ENCODE results near the gene HSD17B8.

The HSD17B8 gene

GRCh38 chr6:33204165-33204414 lies 365 bp upstream of the HSD17B8 start:
- no peaks in the 10 kb centered on the region for H3K9me3 ChIP-seq (ENCODE audit: control insufficient read depth, low read depth, low read length)
- peaks cover 31% of the 10 kb centered on the region for H3K27me3 ChIP-seq (ENCODE audit: control insufficient read depth, insufficient read depth, low read length)
- peaks cover 22% of the 10 kb centered on the region for H3K4me1 ChIP-seq (ENCODE audit: control insufficient read depth, low read depth, low read length)
- H3K27ac ChIP-seq (ENCODE audit: low read length) = no peak overlapping the region
- no peak overlapping the region for H3K9ac ChIP-seq (ENCODE audit: low read length)
- peaks cover 18% of the 10 kb centered on the region for H3K36me3 ChIP-seq (ENCODE audit: control insufficient read depth, low read depth, low read length)
- peak overlapping the region; percentile 77 for H3K4me3 ChIP-seq (ENCODE audit: low read length)

GRCh38 chr6:33205191-33206026 lies 954 bp downstream of the HSD17B8 start:
- Histone ChIP-seq H3K27me3 (ENCODE audit: control insufficient read depth, insufficient read depth, low read length) (peaks cover 31% of the 10 kb centered on the region), H3K36me3 (ENCODE audit: control insufficient read depth, low read depth, low read length) (peaks cover 23% of the 10 kb centered on the region), H3K9ac (ENCODE audit: low read length) (peak overlapping the region; percentile 49), H3K9me3 (ENCODE audit: control insufficient read depth, low read depth, low read length) (no peaks in the 10 kb centered on the region), H3K4me3 (ENCODE audit: low read length) (peak overlapping the region; percentile 77), H3K4me1 (ENCODE audit: control insufficient read depth, low read depth, low read length) (peaks cover 17% of the 10 kb centered on the region), H3K27ac (ENCODE audit: low read length) (no peak overlapping the region)

GRCh38 chr6:33206027-33206863 lies 1.8 kb downstream of the HSD17B8 start:
- H3K36me3 ChIP-seq (ENCODE audit: control insufficient read depth, low read depth, low read length) = peaks cover 28% of the 10 kb centered on the region
- H3K27me3 ChIP-seq (ENCODE audit: control insufficient read depth, insufficient read depth, low read length) = peaks cover 38% of the 10 kb centered on the region
- H3K4me3 ChIP-seq (ENCODE audit: low read length) = no peak overlapping the region
- no peak overlapping the region for H3K9ac ChIP-seq (ENCODE audit: low read length)
- no peak overlapping the region for H3K27ac ChIP-seq (ENCODE audit: low read length)
- peaks cover 17% of the 10 kb centered on the region for H3K4me1 ChIP-seq (ENCODE audit: control insufficient read depth, low read depth, low read length)
- H3K9me3 ChIP-seq (ENCODE audit: control insufficient read depth, low read depth, low read length) = no peaks in the 10 kb centered on the region

- peak overlapping the region; percentile 74 for H3K9ac ChIP-seq (ENCODE audit: low read length)
- H3K4me1 ChIP-seq (ENCODE audit: control insufficient read depth, low read depth, low read length) = peaks cover 17% of the 10 kb centered on the region
- H3K27me3 ChIP-seq (ENCODE audit: control insufficient read depth, insufficient read depth, low read length) = peaks cover 44% of the 10 kb centered on the region
- H3K9me3 ChIP-seq (ENCODE audit: control insufficient read depth, low read depth, low read length) = no peaks in the 10 kb centered on the region
- peaks cover 25% of the 10 kb centered on the region for H3K36me3 ChIP-seq (ENCODE audit: control insufficient read depth, low read depth, low read length)
- peak overlapping the region; percentile 80 for H3K4me3 ChIP-seq (ENCODE audit: low read length)
- no peak overlapping the region for H3K27ac ChIP-seq (ENCODE audit: low read length)
Measured at GRCh38 chr6:33206864-33207551, 2.6 kb downstream of the HSD17B8 start.

GRCh38 chr6:33207552-33208090 lies 3.2 kb downstream of the HSD17B8 start:
- peaks cover 18% of the 10 kb centered on the region for H3K4me1 ChIP-seq (ENCODE audit: control insufficient read depth, low read depth, low read length)
- peak overlapping the region; percentile 74 for H3K9ac ChIP-seq (ENCODE audit: low read length)
- H3K27ac ChIP-seq (ENCODE audit: low read length) = no peak overlapping the region
- peaks cover 50% of the 10 kb centered on the region for H3K27me3 ChIP-seq (ENCODE audit: control insufficient read depth, insufficient read depth, low read length)
- H3K4me3 ChIP-seq (ENCODE audit: low read length) = peak overlapping the region; percentile 80
- peaks cover 19% of the 10 kb centered on the region for H3K36me3 ChIP-seq (ENCODE audit: control insufficient read depth, low read depth, low read length)
- H3K9me3 ChIP-seq (ENCODE audit: control insufficient read depth, low read depth, low read length) = no peaks in the 10 kb centered on the region

- Histone ChIP-seq H3K9ac (ENCODE audit: low read length) (peak within 1 kb of the TSS; percentile 74), H3K27ac (ENCODE audit: low read length) (no peak within 1 kb of the TSS), H3K36me3 (ENCODE audit: control insufficient read depth, low read depth, low read length) (peaks cover 12% of the 10 kb centered on the region), H3K9me3 (ENCODE audit: control insufficient read depth, low read depth, low read length) (no peaks in the 10 kb centered on the region), H3K4me1 (ENCODE audit: control insufficient read depth, low read depth, low read length) (peaks cover 20% of the 10 kb centered on the region), H3K4me3 (ENCODE audit: low read length) (peak within 1 kb of the TSS; percentile 80), H3K27me3 (ENCODE audit: control insufficient read depth, insufficient read depth, low read length) (peaks cover 57% of the 10 kb centered on the region)
Measured at GRCh38 chr6:33208091-33208967, 3.9 kb downstream of the HSD17B8 start, which contains the start of gene RING1. Gene RING1 (plus strand): TSS chr6:33208500. CDS start chr6:33208823, 323 bp downstream.

GRCh38 chr6:33209856-33210255 lies 5.4 kb downstream of the HSD17B8 start:
- Histone ChIP-seq H3K27me3 (ENCODE audit: control insufficient read depth, insufficient read depth, low read length) (peaks cover 73% of the 10 kb centered on the region), H3K4me1 (ENCODE audit: control insufficient read depth, low read depth, low read length) (peaks cover 16% of the 10 kb centered on the region)

GRCh38 chr6:33211136-33211535 lies 6.7 kb downstream of the HSD17B8 start:
- Histone ChIP-seq H3K9me3 (ENCODE audit: control insufficient read depth, low read depth, low read length) (no peaks in the 10 kb centered on the region), H3K4me1 (ENCODE audit: control insufficient read depth, low read depth, low read length) (peaks cover 11% of the 10 kb centered on the region), H3K27ac (ENCODE audit: low read length) (no peak overlapping the region), H3K9ac (ENCODE audit: low read length) (no peak overlapping the region), H3K27me3 (ENCODE audit: control insufficient read depth, insufficient read depth, low read length) (peaks cover 74% of the 10 kb centered on the region), H3K36me3 (ENCODE audit: control insufficient read depth, low read depth, low read length) (peaks cover 9% of the 10 kb centered on the region), H3K4me3 (ENCODE audit: low read length) (no peak overlapping the region)

More at GRCh38 chr6:33209856-33210255, 5.4 kb downstream of the HSD17B8 start:
- H3K36me3 ChIP-seq (ENCODE audit: control insufficient read depth, low read depth, low read length) = peaks cover 9% of the 10 kb centered on the region
- H3K9ac ChIP-seq (ENCODE audit: low read length) = no peak overlapping the region
- no peaks in the 10 kb centered on the region for H3K9me3 ChIP-seq (ENCODE audit: control insufficient read depth, low read depth, low read length)
- H3K4me3 ChIP-seq (ENCODE audit: low read length) = no peak overlapping the region
- H3K27ac ChIP-seq (ENCODE audit: low read length) = no peak overlapping the region

GRCh38 chr6:33211666-33212422 lies 7.4 kb downstream of the HSD17B8 start:
- Histone ChIP-seq H3K36me3 (ENCODE audit: control insufficient read depth, low read depth, low read length) (peaks cover 9% of the 10 kb centered on the region), H3K27ac (ENCODE audit: low read length) (no peak overlapping the region), H3K4me1 (ENCODE audit: control insufficient read depth, low read depth, low read length) (peaks cover 9% of the 10 kb centered on the region), H3K9me3 (ENCODE audit: control insufficient read depth, low read depth, low read length) (no peaks in the 10 kb centered on the region), H3K27me3 (ENCODE audit: control insufficient read depth, insufficient read depth, low read length) (peaks cover 74% of the 10 kb centered on the region), H3K4me3 (ENCODE audit: low read length) (no peak overlapping the region), H3K9ac (ENCODE audit: low read length) (no peak overlapping the region)

- no peak overlapping the region for H3K9ac ChIP-seq (ENCODE audit: low read length)
- H3K9me3 ChIP-seq (ENCODE audit: control insufficient read depth, low read depth, low read length) = no peaks in the 10 kb centered on the region
- peaks cover 74% of the 10 kb centered on the region for H3K27me3 ChIP-seq (ENCODE audit: control insufficient read depth, insufficient read depth, low read length)
- H3K36me3 ChIP-seq (ENCODE audit: control insufficient read depth, low read depth, low read length) = peaks cover 9% of the 10 kb centered on the region
- H3K4me3 ChIP-seq (ENCODE audit: low read length) = peak overlapping the region; percentile 56
- peaks cover 9% of the 10 kb centered on the region for H3K4me1 ChIP-seq (ENCODE audit: control insufficient read depth, low read depth, low read length)
- H3K27ac ChIP-seq (ENCODE audit: low read length) = no peak overlapping the region
Measured at GRCh38 chr6:33212857-33213165, 8.4 kb downstream of the HSD17B8 start.
